ENCODE data around the gene ZFYVE19.

- TF ChIP-seq RAD21 (IDR thresholded peaks at IDR 0.05; ENCODE audit: low read depth) (no peak), YY1 (IDR thresholded peaks at IDR 0.05; ENCODE audit: low read depth) (no peak), ZBTB7A (IDR thresholded peaks at IDR 0.05; ENCODE audit: low read depth) (no peak), REST (IDR thresholded peaks at IDR 0.05; ENCODE audit: low read depth) (no peak), CREB1 (IDR thresholded peaks at IDR 0.05; ENCODE audit: low read depth) (no peak), MAX (IDR thresholded peaks at IDR 0.05) (no peak)
These were observed 48.9 kb downstream of the ZFYVE19 start for GRCh38 chr15:40855706-40856234.

Measured in Ishikawa (cell line).